Rectal smooth muscle tissue (tissue), 1 donor: Measurements from ENCODE around the gene RPL31.
A peak's percentile ranks its signal among the peaks of the same experiment; 100 is the strongest.

Experiments used
- H3K27ac ChIP-seq: one replicate; pipeline ENCODE4 v1.7.0; 2013; ENCODE audit warnings: low read depth, low read length, inconsistent platforms
- H3K27me3 ChIP-seq: one replicate; pipeline ENCODE4 v1.7.0; 2013; ENCODE audit warnings: low read length; ENCODE audit not compliant: control insufficient read depth, insufficient read depth
- H3K36me3 ChIP-seq: one replicate; pipeline ENCODE4 v1.7.0; 2013; ENCODE audit warnings: low read length; ENCODE audit not compliant: control insufficient read depth, insufficient read depth
- H3K4me1 ChIP-seq: one replicate; pipeline ENCODE4 v1.7.0; 2013; ENCODE audit warnings: low read length; ENCODE audit not compliant: control insufficient read depth, insufficient read depth
- H3K4me3 ChIP-seq: one replicate; pipeline ENCODE4 v1.7.0; 2013; ENCODE audit warnings: low read length
- H3K9ac ChIP-seq: one replicate; pipeline ENCODE4 v1.7.0; 2013; ENCODE audit warnings: low read length

Gene RPL31

DNA sequence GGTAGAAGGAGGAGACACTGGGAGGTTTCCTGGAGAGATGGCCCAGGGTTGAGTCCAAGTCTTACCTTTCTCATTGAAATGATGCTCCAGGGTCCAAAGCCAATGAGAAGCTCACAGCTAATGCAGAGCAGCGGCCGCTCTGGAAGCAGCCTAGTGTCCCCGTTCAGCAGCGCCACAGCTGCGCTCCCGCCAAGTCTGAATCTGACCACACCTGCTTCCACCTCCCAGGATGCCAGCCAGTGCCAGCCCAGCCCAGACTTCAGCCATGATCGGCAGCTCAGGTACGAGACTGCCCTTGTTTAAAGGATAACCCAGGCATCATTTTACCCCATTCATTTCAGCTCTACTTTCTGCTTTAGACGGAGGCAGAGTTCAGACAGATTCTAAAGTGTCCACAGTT lies 11.9 kb upstream of the RPL31 start:
- H3K36me3 ChIP-seq = peaks cover 9% of the 10 kb centered on the region
- no peaks in the 10 kb centered on the region for H3K27me3 ChIP-seq

DNA sequence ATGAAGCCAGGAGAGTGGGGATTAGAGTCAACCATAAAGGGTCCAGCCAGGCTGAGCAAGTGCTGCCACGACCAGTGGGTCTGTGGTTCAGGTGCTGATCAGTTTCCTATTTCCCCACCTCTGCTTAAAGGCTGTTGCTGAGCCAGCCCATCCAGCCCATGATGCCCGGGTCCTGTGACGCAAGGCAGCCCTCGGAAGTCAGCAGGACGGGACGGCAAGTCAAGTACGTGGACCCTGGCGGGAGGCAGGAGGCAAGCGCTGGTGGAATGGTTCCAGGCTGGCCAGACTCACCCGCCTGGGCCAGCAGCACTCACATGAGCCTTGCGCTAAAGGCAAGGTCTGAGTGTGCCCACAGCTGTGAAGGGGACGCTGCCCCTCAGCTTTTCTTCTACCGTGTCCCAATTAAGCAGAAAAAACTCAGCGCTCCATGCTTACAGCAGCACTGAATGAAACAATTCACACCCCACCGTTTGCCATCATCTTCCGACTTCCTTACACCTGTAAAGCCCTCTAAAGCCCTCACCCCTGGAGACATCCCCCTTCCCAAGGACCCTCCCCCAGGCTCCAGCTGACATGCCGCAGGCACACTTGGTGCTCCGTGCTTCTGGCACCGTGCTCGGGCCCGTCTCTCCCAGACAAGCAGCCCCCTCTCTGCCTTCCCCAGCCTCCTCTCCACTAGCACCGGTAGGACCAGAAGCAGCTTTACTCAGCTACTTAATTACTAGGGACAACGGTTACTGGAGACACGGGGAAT lies 11.3 kb upstream of the RPL31 start:
- H3K27ac ChIP-seq = no peak overlapping the region
- no peak overlapping the region for H3K9ac ChIP-seq
- no peak overlapping the region for H3K4me3 ChIP-seq
- H3K27me3 ChIP-seq = no peaks in the 10 kb centered on the region
- no peaks in the 10 kb centered on the region for H3K4me1 ChIP-seq
- H3K36me3 ChIP-seq = peaks cover 9% of the 10 kb centered on the region

More for the DNA sequence above, 11.9 kb upstream of the RPL31 start:
- no peak overlapping the region for H3K4me3 ChIP-seq
- H3K9ac ChIP-seq = no peak overlapping the region
- no peaks in the 10 kb centered on the region for H3K4me1 ChIP-seq
- no peak overlapping the region for H3K27ac ChIP-seq

DNA sequence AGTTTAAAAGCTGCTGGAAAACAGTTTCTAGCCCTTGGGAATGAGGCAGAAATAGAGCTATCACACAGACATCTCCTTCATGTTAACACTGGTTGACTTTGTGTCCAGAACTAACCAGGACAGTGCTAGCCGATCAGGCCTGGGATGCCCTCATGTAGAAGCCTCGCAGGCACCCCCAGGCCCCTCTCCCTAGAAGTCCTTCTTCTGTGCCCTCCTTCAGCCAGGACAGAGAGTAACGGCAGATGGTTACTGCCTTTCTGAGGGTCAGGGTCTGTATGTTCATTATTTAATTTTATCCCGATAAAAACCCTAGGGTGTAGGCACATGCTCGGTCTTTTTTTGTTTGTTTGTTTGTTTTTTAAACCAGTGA lies 10.7 kb upstream of the RPL31 start:
- Histone ChIP-seq H3K36me3 (peaks cover 9% of the 10 kb centered on the region), H3K9ac (no peak overlapping the region), H3K4me3 (no peak overlapping the region), H3K27ac (no peak overlapping the region), H3K27me3 (no peaks in the 10 kb centered on the region), H3K4me1 (no peaks in the 10 kb centered on the region)

DNA sequence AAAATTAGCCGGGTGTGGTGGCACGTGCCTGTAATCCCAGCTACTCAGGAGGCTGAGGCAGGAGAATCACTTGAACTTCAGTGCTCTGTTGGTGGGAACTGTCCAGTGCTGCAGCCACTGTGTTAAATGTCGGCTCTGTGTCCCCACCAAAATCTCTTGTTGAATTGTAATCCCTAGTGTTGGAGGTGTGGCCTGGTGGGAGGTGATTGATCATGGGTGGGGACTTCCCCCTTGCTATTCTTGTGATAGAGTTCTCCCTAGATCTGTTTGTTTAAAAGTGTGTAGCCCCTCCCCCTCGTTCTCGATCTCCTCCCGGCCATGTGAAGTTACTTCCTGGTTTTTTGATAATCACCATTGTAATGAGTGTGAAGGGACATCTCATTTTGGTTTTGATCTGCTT lies 9.8 kb upstream of the RPL31 start:
- Histone ChIP-seq H3K9ac (no peak overlapping the region), H3K4me1 (no peaks in the 10 kb centered on the region), H3K27ac (no peak overlapping the region), H3K27me3 (no peaks in the 10 kb centered on the region), H3K36me3 (peaks cover 9% of the 10 kb centered on the region), H3K4me3 (no peak overlapping the region)

DNA sequence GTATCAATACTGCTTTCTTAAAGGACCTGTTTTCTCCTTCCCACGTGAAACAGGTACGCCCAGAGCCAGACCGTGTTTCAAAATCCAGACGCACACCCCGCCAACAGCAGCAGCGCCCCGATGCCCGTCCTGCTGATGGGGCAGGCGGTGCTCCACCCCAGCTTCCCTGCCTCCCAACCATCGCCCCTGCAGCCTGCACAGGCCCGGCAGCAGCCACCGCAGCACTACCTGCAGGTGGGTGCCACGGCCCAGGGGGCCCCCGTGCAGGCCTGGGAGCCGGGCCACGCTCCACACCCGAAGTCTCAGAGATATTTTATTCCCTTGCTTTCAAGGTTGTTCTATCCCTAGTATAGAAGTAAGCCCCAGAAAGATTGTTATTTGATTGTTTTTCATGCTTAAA lies 8.8 kb upstream of the RPL31 start:
- no peak overlapping the region for H3K4me3 ChIP-seq
- H3K36me3 ChIP-seq = peaks cover 9% of the 10 kb centered on the region
- H3K4me1 ChIP-seq = no peaks in the 10 kb centered on the region
- H3K27ac ChIP-seq = no peak overlapping the region
- no peak overlapping the region for H3K9ac ChIP-seq
- no peaks in the 10 kb centered on the region for H3K27me3 ChIP-seq

DNA sequence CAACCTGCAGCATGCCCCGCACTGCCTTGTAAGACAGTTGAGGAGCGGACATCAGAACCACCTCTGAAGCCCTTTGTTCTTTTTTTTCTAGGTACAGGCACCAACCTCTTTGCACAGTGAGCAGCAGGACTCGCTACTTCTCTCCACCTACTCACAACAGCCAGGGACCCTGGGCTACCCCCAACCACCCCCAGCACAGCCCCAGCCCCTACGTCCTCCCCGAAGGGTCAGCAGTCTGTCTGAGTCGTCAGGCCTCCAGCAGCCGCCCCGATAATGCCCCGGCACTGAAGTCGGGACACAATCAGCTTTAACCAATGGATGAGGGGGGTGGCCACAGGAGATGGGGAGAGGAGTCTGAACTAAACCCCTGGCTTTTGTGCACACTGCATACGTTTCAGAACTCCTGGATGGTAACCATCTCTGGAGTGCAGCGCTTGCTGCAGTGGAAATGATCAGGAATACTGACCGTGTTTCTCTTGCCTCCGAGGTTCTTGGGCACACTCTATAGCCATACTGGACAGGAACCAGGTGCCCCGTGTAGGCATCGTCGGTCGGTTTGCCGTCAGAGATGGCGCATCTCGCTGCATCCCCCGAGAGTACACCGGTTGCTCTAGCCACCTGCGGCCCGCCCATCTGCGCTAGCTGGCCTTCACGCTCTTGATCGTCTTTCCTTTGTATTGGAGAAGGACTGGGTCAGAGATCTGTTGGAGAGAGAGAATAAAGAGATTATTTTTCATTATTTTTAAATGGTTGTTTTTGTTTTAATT lies 6.6 kb upstream of the RPL31 start:
- Histone ChIP-seq H3K4me1 (no peaks in the 10 kb centered on the region), H3K27ac (no peak overlapping the region), H3K36me3 (peaks cover 9% of the 10 kb centered on the region), H3K27me3 (no peaks in the 10 kb centered on the region), H3K4me3 (no peak overlapping the region), H3K9ac (no peak overlapping the region)

DNA sequence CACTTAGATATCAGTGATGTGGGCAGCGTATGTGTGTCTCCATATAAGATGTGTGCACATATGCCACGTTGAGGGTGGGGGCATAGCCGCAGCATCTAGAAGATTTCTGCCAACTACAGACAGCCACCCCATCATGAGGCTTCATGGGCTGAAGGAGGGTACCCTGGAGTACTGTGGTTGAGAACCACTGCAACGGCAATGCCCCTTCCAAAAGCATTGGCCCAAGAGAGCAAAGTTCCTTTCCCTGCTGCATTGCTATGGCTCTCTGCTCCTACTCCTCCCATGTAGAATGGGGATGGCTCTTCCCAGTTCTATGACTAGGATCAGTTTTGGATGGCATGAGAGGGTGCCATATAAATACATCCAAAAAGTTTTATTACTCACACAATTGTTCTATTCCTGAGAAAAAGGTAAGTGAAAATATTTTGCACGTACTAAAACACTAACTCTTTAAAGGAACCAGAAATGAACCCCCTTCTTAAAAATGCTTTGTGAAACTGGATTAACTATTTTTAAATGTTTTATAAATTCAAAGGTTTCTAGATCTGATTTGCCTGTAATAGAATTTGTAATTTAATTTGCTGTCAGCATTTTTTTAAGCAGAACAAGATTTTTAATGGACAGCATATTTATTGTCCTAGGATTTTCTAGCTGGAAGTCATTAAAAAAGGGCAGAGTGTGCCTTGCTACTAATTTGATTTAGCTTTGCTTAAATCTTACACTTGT lies 4.4 kb upstream of the RPL31 start:
- peaks cover 5% of the 10 kb centered on the region for H3K4me1 ChIP-seq
- no peak overlapping the region for H3K9ac ChIP-seq
- H3K36me3 ChIP-seq = peaks cover 7% of the 10 kb centered on the region
- no peak overlapping the region for H3K27ac ChIP-seq
- H3K4me3 ChIP-seq = no peak overlapping the region
- no peaks in the 10 kb centered on the region for H3K27me3 ChIP-seq

DNA sequence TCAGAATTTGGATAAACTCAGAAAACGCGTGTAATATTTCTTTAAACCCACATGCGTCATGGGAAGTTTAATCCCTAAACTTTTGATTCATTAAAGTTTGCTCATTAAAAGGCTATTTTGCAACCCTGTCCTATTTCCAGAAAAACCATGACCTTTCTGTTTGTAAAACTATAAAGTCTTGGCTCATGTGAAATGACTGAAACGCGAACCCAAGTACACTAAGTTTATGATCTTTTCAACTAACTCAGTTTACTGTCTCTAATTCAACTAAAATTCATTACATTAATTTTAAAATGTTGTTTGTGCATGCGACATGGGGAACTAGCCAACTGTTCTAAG lies 3.9 kb upstream of the RPL31 start:
- no peaks in the 10 kb centered on the region for H3K27me3 ChIP-seq
- no peak overlapping the region for H3K9ac ChIP-seq
- peaks cover 8% of the 10 kb centered on the region for H3K4me1 ChIP-seq
- H3K27ac ChIP-seq = no peak overlapping the region
- H3K36me3 ChIP-seq = peaks cover 7% of the 10 kb centered on the region
- H3K4me3 ChIP-seq = no peak overlapping the region

DNA sequence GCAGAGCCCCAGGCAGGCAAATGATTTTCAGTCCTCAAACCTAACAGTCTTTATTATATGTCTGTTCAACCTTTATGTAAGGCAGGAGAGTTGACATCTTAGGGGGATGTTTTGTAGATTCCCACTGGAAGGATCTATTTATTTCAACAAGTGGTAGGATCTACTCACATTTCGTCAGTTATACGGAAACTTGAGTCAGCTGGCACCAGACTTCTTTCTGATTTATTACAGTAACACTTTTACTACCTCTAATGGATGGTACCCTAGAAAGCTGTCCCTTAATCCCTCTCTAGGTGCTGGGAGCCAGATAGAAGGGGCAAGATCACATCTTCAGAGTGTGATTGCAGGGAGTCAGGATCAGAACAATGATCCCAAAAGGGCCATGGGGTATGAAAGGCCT lies 2.1 kb upstream of the RPL31 start:
- Histone ChIP-seq H3K9ac (no peak overlapping the region), H3K4me3 (no peak overlapping the region), H3K27me3 (no peaks in the 10 kb centered on the region), H3K4me1 (peaks cover 13% of the 10 kb centered on the region), H3K36me3 (peaks cover 14% of the 10 kb centered on the region), H3K27ac (no peak overlapping the region)

DNA sequence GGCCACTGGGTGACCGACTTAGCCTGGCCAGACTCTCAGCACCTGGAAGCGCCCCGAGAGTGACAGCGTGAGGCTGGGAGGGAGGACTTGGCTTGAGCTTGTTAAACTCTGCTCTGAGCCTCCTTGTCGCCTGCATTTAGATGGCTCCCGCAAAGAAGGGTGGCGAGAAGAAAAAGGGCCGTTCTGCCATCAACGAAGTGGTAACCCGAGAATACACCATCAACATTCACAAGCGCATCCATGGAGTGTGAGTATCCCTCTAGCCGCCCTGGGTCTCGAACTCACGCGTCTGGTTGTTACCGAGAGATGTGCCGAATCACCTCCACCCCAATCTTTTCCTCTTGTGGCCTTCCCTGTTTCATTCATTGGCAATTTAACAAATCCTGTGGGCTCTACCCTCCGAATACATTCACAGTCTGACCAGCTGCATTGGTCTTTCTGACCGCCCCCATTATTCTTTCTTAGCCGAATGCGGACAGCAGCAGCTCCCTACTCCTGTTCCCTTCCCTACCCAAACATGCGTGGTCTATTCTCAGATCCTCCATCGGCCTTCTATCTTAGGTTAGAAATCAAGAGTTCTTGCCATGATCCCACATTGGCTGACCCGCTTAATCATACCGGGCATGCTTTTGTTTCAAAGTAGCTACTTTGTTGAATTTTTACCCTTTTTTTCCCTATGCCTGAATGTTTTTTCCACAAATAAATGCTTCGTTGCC lies 631 bp downstream of the RPL31 start:
- peak overlapping the region; percentile 89 for H3K9ac ChIP-seq
- peak overlapping the region; percentile 77 for H3K27ac ChIP-seq
- peaks cover 13% of the 10 kb centered on the region for H3K4me1 ChIP-seq
- H3K36me3 ChIP-seq = peaks cover 32% of the 10 kb centered on the region
- peak overlapping the region; percentile 85 for H3K4me3 ChIP-seq
- no peaks in the 10 kb centered on the region for H3K27me3 ChIP-seq

DNA sequence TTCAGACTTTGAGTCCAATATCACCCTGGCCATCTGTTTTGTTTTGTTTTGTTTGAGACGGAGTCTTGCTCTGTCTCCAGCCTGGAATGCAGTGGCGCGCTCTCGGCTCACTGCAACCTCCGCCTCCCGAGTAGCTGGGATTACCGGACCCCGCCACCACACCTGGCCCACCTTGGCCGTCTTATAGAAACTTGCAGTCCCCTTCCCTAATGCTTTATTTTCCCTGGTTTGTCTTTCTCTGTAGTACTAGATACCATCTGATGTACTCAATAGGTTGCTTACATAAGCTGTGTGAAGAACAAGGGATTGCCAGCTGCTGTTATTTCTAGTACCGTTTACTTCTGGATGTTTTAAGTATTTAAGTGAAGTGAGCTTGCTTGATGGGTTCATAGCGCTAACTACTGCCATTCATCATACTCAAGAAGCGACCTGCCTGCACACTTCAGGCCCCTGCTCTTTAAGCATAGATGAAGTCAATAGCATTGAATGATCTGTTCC lies 1.2 kb downstream of the RPL31 start:
- Histone ChIP-seq H3K4me1 (peaks cover 13% of the 10 kb centered on the region), H3K4me3 (peak overlapping the region; percentile 85), H3K27me3 (no peaks in the 10 kb centered on the region), H3K27ac (peak overlapping the region; percentile 77), H3K36me3 (peaks cover 32% of the 10 kb centered on the region), H3K9ac (peak overlapping the region; percentile 89)
